HepG2 (cell line): Measurements from ENCODE around the gene MYL6B. TPM values are rescaled to one million over a fixed set of nuclear protein-coding genes. Genes with fewer than 3 reads are reported as not detected.

Experiments used
- FOXC1 ChIP-seq: sonication (generic); formaldehyde crosslinking; IDR thresholded peaks from 2 replicates; pipeline ENCODE4 v1.8.0; 2022; ENCODE audit warnings: mild to moderate bottlenecking, missing genetic modification reagents, borderline replicate concordance
- MED13 ChIP-seq: sonication (generic); formaldehyde crosslinking; IDR thresholded peaks from 2 replicates; pipeline ENCODE4 v1.5.0; 2020; ENCODE audit warnings: missing genetic modification reagents
- NRL ChIP-seq: sonication (generic); formaldehyde crosslinking; IDR thresholded peaks from 2 replicates; pipeline ENCODE4 v1.5.0; 2020; ENCODE audit warnings: missing genetic modification reagents, mild to moderate bottlenecking, moderate library complexity, borderline replicate concordance
- POGK ChIP-seq: sonication (generic); formaldehyde crosslinking; conservative IDR thresholded peaks from 2 replicates; pipeline ENCODE4 v1.8.0; 2022; ENCODE audit warnings: mild to moderate bottlenecking, moderate library complexity, missing genetic modification reagents
- RXRB ChIP-seq: IDR thresholded peaks from 2 replicates; pipeline ENCODE4 v1.6.1; 2016; ENCODE audit warnings: borderline replicate concordance, missing genetic modification reagents, missing compliant biosample characterization
- STAG1 ChIP-seq: sonication (generic); formaldehyde crosslinking; IDR thresholded peaks from 2 replicates; pipeline ENCODE4 v1.4.0; 2020; ENCODE audit warnings: missing genetic modification reagents
- SUZ12 ChIP-seq: fragments of 150-350 bp; IDR thresholded peaks from 2 replicates; pipeline ENCODE4 v1.6.1; 2014; ENCODE audit warnings: low read depth, low read length
- ZNF12 ChIP-seq: sonication (generic); formaldehyde crosslinking; IDR thresholded peaks from 2 replicates; pipeline ENCODE4 v1.5.0; 2020; ENCODE audit warnings: missing genetic modification reagents
- ZNF563 ChIP-seq: sonication (generic); formaldehyde crosslinking; IDR thresholded peaks from 2 replicates; pipeline ENCODE4 v1.8.0; 2022; ENCODE audit warnings: mild to moderate bottlenecking, moderate library complexity, missing genetic modification reagents
- ZNF704 ChIP-seq: sonication (generic); formaldehyde crosslinking; IDR thresholded peaks from 2 replicates; pipeline ENCODE4 v1.8.1; 2023; ENCODE audit warnings: mild to moderate bottlenecking, inconsistent platforms, moderate library complexity, missing genetic modification reagents, borderline replicate concordance
- ZNF879 ChIP-seq: sonication (generic); formaldehyde crosslinking; IDR thresholded peaks from 2 replicates; pipeline ENCODE4 v1.8.1; 2023; ENCODE audit warnings: missing genetic modification reagents
- ZNF891 ChIP-seq: sonication (generic); formaldehyde crosslinking; IDR thresholded peaks from 2 replicates; pipeline ENCODE4 v1.5.0; 2020; ENCODE audit warnings: mild to moderate bottlenecking, missing genetic modification reagents
- ZSCAN31 ChIP-seq: sonication (generic); formaldehyde crosslinking; IDR thresholded peaks from 2 replicates; pipeline ENCODE4 v1.5.0; 2020; ENCODE audit warnings: low read depth, mild to moderate bottlenecking, missing genetic modification reagents
- polyA plus RNA-seq, 8 experiments: library from polyadenylated mRNA; depleted of rRNA in 3 of 8; stranded (reverse) in 7 of 8; unstranded in 1 of 8; fragments of >200 nt; fragmentation: Illumina TruSeq in 4 of 8; extraction: Trizol in 4 of 8; gene quantifications; 2 replicates each; pipeline versions ENCODE4 v1.2.1 to v1.2.3, GENCODE V29; 2011 to 2016; ENCODE audit warnings: low read depth in 4 of 8, missing spikeins in 1 of 8, mixed read lengths in 1 of 8; ENCODE audit not compliant: insufficient read depth in 1 of 8
- total RNA-seq, 5 experiments: library from RNA; depleted of rRNA; stranded (reverse); fragments of >200 nt; fragmentation: Illumina TruSeq; extraction: Trizol; gene quantifications; 2 replicates each; pipeline ENCODE4 v1.2.3, GENCODE V29; 2016; ENCODE audit warnings: low read depth in 1 of 5
- TF ChIP-seq, protein P1 (sequence below): sonication (generic); formaldehyde crosslinking; IDR thresholded peaks from 2 replicates; pipeline ENCODE4 v1.4.0; 2020; ENCODE audit warnings: mild to moderate bottlenecking, missing genetic modification reagents
- TF ChIP-seq, protein P2 (sequence below): sonication (generic); formaldehyde crosslinking; IDR thresholded peaks from 2 replicates; pipeline ENCODE4 v1.5.0; 2020; ENCODE audit warnings: mild to moderate bottlenecking, missing genetic modification reagents
- TF ChIP-seq, protein P3 (sequence below): sonication (generic); formaldehyde crosslinking; IDR thresholded peaks from 2 replicates; pipeline ENCODE4 v1.4.0; 2020; ENCODE audit warnings: mild to moderate bottlenecking, missing genetic modification reagents, borderline replicate concordance

The MYL6B gene
- total and polyA plus RNA-seq, 2 of the 13 experiments (the other 11 are each of a cell fraction or from before 2014, with no cell fraction given), result 75.7 to 88.7 TPM

DNA sequence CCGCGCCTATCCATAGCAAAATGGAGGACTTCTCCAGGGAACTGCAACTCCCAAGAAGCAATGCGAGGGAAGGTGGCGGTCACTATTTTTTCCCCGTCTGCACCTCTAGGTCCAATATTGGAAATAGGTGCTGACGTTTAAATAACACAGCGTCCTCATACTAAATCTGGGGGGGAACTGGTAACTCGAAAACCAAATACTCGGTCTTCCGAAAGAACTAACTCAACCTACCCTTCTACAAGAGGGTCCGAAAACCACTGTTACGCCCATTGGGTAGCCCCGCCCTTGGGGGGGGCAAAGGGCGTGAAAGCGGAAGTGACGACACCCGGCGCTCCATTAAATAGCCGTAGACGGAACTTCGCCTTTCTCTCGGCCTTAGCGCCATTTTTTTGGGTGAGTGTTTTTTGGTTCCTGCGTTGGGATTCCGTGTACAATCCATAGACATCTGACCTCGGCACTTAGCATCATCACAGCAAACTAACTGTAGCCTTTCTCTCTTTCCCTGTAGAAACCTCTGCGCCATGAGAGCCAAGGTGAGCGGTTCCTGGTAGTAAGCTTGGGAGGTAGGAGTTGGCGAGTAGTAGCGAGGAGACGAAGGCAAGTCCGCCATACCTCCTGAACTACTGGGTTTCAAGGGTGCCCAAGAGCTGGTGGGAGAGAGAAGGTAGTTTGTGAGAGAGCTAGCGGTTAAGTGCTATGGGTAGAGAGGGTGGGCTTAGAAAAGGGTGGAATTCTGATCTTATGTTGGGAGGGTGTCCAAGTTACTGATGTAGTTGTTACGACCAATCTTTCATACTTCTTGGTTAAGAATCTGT lies 35.9 kb upstream of the MYL6B start, which contains the start of gene RPL41 (continued):
- TF ChIP-seq, protein P1, sequence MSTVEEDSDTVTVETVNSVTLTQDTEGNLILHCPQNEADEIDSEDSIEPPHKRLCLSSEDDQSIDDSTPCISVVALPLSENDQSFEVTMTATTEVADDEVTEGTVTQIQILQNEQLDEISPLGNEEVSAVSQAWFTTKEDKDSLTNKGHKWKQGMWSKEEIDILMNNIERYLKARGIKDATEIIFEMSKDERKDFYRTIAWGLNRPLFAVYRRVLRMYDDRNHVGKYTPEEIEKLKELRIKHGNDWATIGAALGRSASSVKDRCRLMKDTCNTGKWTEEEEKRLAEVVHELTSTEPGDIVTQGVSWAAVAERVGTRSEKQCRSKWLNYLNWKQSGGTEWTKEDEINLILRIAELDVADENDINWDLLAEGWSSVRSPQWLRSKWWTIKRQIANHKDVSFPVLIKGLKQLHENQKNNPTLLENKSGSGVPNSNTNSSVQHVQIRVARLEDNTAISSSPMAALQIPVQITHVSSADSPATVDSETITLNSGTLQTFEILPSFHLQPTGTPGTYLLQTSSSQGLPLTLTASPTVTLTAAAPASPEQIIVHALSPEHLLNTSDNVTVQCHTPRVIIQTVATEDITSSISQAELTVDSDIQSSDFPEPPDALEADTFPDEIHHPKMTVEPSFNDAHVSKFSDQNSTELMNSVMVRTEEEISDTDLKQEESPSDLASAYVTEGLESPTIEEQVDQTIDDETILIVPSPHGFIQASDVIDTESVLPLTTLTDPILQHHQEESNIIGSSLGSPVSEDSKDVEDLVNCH (CRISPR knock-in tag), result 0 out of 2 replicates have a peak, but pooled peaks have one; percentile 76
- TF ChIP-seq ZNF12 (CRISPR knock-in tag) (peak; percentile 16; the same call in 1 of the 2 replicates), ZNF704 (no peak), ZNF891 (0 out of 2 replicates have a peak, but pooled peaks have one; percentile 66), ZSCAN31 (no peak), SUZ12 (peak; percentile 46; the same call in 1 of the 2 replicates), ZNF879 (CRISPR knock-in tag) (no peak), MED13 (CRISPR knock-in tag) (peak; percentile 72; the same call in 1 of the 2 replicates), POGK (CRISPR knock-in tag) (peak; percentile 58; the same call in 1 of the 2 replicates), STAG1 (CRISPR knock-in tag) (no peak; the same call in 1 of the 2 replicates), NRL (CRISPR knock-in tag) (peak; percentile 32; the same call in 1 of the 2 replicates), FOXC1 (peak; percentile 72; the same call in 1 of the 2 replicates), RXRB (CRISPR knock-in tag) (peak; percentile 51; the same call in 1 of the 2 replicates), ZNF563 (CRISPR knock-in tag) (no peak)
- TF ChIP-seq, protein P2, sequence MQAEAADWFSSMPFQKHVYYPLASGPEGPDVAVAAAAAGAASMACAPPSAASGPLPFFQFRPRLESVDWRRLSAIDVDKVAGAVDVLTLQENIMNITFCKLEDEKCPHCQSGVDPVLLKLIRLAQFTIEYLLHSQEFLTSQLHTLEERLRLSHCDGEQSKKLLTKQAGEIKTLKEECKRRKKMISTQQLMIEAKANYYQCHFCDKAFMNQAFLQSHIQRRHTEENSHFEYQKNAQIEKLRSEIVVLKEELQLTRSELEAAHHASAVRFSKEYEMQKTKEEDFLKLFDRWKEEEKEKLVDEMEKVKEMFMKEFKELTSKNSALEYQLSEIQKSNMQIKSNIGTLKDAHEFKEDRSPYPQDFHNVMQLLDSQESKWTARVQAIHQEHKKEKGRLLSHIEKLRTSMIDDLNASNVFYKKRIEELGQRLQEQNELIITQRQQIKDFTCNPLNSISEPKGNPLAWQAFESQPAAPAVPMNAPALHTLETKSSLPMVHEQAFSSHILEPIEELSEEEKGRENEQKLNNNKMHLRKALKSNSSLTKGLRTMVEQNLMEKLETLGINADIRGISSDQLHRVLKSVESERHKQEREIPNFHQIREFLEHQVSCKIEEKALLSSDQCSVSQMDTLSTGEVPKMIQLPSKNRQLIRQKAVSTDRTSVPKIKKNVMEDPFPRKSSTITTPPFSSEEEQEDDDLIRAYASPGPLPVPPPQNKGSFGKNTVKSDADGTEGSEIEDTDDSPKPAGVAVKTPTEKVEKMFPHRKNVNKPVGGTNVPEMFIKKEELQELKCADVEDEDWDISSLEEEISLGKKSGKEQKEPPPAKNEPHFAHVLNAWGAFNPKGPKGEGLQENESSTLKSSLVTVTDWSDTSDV (CRISPR knock-in tag), result no peak
- TF ChIP-seq, protein P3, sequence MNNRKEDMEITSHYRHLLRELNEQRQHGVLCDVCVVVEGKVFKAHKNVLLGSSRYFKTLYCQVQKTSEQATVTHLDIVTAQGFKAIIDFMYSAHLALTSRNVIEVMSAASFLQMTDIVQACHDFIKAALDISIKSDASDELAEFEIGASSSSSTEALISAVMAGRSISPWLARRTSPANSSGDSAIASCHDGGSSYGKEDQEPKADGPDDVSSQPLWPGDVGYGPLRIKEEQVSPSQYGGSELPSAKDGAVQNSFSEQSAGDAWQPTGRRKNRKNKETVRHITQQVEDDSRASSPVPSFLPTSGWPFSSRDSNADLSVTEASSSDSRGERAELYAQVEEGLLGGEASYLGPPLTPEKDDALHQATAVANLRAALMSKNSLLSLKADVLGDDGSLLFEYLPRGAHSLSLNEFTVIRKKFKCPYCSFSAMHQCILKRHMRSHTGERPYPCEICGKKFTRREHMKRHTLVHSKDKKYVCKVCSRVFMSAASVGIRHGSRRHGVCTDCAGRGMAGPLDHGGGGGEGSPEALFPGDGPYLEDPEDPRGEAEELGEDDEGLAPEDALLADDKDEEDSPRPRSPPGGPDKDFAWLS, result no peak
